ENCODE results near the gene TDP2.

Gene TDP2

DNA sequence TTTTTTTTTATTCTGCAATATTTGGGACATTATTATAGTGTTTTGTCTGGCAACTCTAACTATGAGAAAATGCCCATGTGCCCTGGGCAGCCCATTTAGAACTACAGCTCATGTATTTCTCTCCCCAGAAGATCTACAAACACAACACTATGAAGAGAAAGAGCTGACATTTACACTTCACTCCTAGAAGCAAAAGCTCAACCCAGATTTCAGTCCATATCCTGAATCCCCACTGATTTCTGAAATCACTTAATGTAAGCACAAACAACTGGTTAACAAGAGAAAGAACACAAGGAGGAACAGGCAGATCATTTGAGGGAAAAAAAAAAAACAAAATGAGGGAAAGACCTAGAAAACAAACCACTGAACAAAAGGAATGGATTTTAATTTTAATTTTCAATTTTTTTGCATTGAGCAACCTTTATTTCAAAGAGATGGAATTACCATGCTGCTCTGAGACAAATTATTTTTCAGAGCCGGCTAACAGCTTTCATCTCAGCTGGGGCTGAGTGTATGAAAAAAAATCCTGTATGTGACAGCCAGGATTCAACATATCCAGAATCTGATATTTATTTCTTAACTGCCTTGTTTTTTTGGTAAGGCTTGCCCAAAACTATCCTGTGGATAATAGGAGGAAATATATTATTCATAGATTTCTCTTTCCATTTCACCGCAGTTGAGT, 53.2 kb downstream of the TDP2 start:
- no peak overlapping the region for H3K4me3 ChIP-seq

DNA sequence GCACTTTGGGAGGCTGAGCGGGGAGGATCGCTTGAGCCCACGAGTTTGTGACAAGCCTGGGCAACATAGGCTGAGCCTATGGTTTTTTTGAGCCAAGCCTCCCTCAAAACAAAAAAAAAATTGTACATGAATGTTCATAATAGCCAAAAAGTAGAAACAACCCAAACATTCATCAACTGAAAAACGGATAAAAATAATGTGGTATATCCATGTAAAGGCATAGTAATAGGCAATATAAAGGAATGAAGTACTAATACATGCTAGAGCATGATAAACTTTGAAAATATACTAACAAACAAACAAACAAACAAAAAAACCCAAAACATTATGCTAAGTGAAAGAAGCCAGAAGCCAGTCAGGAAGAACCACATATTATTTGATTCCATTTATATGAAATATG, 56.0 kb downstream of the TDP2 start:
- Histone ChIP-seq H3K4me3 (no peak overlapping the region), H3K4me1 (no peaks in the 10 kb centered on the region), H3K27me3 (no peaks in the 10 kb centered on the region), H3K27ac (no peak overlapping the region), H3K9me3 (no peaks in the 10 kb centered on the region), H3K36me3 (no peaks in the 10 kb centered on the region)
- TF ChIP-seq, protein P1, sequence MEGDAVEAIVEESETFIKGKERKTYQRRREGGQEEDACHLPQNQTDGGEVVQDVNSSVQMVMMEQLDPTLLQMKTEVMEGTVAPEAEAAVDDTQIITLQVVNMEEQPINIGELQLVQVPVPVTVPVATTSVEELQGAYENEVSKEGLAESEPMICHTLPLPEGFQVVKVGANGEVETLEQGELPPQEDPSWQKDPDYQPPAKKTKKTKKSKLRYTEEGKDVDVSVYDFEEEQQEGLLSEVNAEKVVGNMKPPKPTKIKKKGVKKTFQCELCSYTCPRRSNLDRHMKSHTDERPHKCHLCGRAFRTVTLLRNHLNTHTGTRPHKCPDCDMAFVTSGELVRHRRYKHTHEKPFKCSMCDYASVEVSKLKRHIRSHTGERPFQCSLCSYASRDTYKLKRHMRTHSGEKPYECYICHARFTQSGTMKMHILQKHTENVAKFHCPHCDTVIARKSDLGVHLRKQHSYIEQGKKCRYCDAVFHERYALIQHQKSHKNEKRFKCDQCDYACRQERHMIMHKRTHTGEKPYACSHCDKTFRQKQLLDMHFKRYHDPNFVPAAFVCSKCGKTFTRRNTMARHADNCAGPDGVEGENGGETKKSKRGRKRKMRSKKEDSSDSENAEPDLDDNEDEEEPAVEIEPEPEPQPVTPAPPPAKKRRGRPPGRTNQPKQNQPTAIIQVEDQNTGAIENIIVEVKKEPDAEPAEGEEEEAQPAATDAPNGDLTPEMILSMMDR (IDR thresholded peaks at IDR 0.05): no peak
- intact Hi-C loops (cut with DNase I; ENCODE audit: low total_unique reads): no loop called here
- DNase-seq: no peak

More for the DNA sequence above, 53.2 kb downstream of the TDP2 start:
- Histone ChIP-seq H3K27me3 (no peaks in the 10 kb centered on the region), H3K9me3 (no peaks in the 10 kb centered on the region), H3K36me3 (no peaks in the 10 kb centered on the region), H3K27ac (no peak overlapping the region), H3K4me1 (no peaks in the 10 kb centered on the region)
- intact Hi-C loops (cut with DNase I; ENCODE audit: low total_unique reads): no loop called here
- TF ChIP-seq, protein P1 (IDR thresholded peaks at IDR 0.05): no peak
- DNase-seq: no peak

DNA sequence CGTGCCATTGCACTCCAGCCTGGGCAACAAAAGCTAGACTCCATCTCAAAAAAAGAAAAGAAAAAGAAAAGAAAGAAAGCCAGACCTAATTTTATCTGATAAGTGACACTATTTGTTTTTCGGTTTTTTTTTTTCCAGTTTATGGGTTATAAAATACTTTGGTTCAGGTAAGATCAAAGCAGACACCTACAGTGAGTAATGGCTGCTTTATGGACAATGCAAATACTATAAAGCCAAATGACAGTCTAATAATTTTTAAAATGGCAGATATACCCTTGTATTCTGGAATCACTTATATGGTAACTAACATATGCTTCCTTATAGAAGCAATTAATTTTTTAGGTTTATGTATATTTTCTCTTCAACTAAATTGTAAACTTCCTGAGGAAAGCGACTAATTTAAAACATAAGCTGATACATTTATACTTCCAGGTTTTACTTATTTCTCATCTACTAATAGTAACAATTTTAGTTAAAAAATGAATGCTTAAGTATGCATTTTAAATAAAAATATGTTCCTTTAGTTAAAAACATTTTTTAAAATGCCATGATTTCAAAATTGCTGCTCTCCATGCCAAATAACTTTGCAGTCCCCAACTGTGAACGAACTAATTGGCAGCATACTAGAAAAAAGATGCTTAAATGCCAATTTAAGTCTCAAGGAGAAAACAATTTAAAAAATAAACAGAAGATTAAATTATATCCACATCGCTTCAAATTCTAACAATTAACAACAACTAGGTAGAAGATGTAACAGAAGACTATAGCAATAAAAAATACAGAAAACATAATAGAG, 59.2 kb downstream of the TDP2 start:
- H3K36me3 ChIP-seq: no peaks in the 10 kb centered on the region
- DNase-seq: no peak
- intact Hi-C loops (cut with DNase I; ENCODE audit: low total_unique reads): no loop called here
- H3K9me3 ChIP-seq: no peaks in the 10 kb centered on the region
- no peaks in the 10 kb centered on the region for H3K4me1 ChIP-seq
- H3K27me3 ChIP-seq: no peaks in the 10 kb centered on the region
- H3K4me3 ChIP-seq: no peak overlapping the region
- TF ChIP-seq, protein P1 (IDR thresholded peaks at IDR 0.05): no peak
- H3K27ac ChIP-seq: no peak overlapping the region

DNA sequence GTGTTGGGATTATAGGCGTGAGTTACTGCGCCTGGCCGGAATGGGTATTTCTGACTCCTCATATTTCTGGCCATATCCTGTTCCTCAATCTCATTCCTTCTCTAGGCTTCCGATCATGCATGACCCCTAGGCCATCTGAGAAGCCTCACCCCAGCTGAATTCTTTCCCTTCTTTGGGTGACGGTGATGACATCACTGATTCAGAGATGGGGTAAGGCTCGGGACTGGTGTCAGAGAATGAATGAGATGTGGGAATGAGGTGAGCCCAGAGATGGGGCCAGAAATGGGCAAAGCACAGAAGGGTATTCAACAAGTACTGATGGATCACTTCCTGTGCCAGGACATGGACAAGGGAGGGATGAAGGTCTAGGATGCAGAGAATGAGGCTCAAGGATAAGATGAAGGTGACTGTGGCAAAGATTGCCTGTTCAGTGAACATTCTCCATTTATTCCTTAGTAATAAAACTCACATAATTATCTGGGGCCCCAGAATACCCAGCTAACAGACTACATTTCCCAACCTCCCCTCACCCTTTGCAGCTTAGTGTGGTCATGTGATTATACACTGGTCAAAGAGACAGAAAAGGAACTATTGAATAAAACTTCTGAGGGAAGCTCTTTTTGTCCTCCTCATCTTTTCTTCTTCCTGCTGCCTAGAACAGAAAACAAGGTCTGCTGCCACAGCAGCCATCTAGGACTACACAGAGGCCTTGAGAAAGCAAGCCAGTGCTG, 60.3 kb downstream of the TDP2 start:
- Histone ChIP-seq H3K4me1 (no peaks in the 10 kb centered on the region), H3K9me3 (no peaks in the 10 kb centered on the region), H3K27ac (no peak overlapping the region), H3K36me3 (no peaks in the 10 kb centered on the region), H3K4me3 (no peak overlapping the region), H3K27me3 (no peaks in the 10 kb centered on the region)
- intact Hi-C loops (cut with DNase I; ENCODE audit: low total_unique reads): no loop called here
- no peak for DNase-seq
- TF ChIP-seq, protein P1 (IDR thresholded peaks at IDR 0.05): no peak

DNA sequence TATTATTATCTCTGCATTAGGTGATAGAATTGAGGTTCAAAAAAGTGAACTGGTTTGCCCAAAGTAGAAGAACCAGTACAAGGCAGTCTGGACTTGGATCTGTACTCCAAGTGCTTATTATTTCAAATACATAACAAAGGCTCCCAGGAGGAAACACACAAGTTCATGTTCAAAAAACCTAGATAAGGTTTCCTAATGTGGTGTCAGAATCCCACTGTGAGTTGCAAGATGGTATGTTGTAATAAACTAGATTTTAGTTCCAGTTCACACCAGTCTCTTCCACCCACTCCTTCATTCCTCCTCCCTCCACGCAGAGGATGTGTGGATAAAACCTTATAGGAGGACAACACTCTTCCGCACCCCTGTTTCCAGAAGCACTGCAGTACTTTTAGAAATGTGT, 63.5 kb downstream of the TDP2 start:
- no peaks in the 10 kb centered on the region for H3K27me3 ChIP-seq
- TF ChIP-seq, protein P1 (IDR thresholded peaks at IDR 0.05): no peak
- H3K9me3 ChIP-seq: no peaks in the 10 kb centered on the region
- H3K4me1 ChIP-seq: no peaks in the 10 kb centered on the region
- H3K36me3 ChIP-seq: no peaks in the 10 kb centered on the region
- H3K4me3 ChIP-seq: no peak overlapping the region
- DNase-seq: no peak
- H3K27ac ChIP-seq: no peak overlapping the region
- intact Hi-C loops (cut with DNase I; ENCODE audit: low total_unique reads): no loop called here
